GM21576 (cell line): ENCODE measurements around the gene PCBP3.
"Not testable (repeated sequence)": the region's sequence is repeated elsewhere in the genome, so short reads cannot be mapped to it uniquely, and the experiment has no call there.

Experiments used
- ATAC-seq: cut with Tn5 transposase; IDR thresholded peaks from one replicate; pipeline ENCODE4 v1.9.1; 2021; ENCODE audit warnings: mild to moderate bottlenecking, moderate library complexity; ENCODE audit not compliant: unreplicated experiment

The PCBP3 gene

DNA sequence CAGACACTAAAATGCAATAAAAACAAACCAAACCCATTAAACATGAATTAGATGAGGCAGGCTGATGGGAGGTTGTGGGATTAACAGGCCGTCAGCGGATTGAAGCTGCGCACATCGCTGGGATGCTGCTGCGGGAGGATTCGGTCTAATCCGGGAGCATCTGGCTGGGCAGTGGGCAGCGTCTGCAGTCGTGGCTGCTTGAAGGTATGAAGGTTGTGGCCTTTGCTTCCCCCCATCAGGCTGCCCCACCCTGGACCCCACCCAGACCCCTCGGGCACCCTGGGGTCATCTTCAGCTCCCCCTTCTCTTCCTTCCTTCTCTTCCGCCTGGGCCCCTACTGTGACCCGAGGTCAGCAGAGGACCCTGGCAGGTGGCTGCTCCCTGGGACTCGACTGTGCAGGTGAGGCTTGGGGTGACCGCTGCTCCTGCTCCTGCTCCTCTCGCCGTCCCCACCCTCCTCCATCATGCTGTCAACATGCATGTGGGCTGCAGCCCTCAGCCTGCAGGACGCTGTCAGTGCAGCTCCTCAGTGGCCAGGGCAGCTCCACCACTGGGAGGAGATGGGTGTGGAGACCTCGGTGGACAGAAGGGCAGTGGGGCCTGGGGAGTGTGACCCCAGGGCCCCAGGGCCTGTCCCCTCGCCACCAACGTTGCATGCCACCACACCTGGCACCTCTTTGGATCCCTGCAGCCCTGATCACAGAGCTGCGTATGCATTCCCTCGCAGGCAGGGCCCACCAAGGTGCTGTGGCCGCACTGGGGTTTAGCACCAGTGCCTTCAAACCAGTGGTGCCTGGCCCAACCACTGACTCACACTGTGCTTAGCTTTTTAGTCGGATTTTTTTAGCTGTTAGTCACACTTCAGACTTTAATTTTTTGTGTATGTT is 225.8 kb downstream of the PCBP3 start:
- no peak for ATAC-seq

GRCh38 chr21:45870421-45870820 is 226.9 kb downstream of the PCBP3 start:
- no peak for ATAC-seq

DNA sequence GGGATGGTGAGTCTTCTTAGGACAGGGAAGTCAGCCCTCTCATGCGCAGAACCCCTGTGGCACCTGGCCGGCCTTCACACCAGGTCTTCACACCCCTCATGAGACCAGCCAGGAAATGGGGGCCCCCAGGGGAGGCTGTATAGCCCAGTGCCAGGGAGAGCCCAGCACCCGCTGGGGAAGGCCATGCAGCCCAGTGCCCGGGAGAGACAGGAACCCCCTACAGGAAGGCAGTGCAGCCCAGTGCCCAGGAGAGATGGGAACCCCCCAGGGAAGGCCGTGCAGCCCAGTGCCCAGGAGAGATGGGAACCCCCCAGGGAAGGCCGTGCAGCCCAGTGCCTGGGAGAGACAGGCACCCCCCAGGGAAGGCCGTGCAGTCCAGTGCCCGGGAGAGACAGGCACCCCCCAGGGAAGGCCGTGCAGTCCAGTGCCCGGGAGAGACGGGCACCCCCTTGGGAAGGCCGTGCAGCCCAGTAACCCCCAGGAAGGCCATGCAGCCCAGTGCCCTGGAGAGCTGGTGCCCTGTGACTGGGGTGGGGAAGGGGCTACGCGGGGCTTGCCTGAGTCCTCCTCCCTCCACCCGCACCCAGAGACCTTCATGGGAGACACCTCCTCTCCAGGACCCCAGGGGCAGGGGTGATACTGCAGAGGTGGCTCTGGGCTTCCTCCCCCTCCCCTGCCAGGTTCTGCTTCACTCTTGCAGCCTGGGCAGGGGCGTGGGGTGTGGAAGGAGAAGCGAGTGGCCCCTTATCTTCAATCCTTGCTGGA is 227.5 kb downstream of the PCBP3 start:
- ATAC-seq, result no peak

GRCh38 chr21:45871616-45872236 is 228.2 kb downstream of the PCBP3 start:
- no peak for ATAC-seq

- ATAC-seq, result no peak
Observed at GRCh38 chr21:45872471-45872870, 228.9 kb downstream of the PCBP3 start.

DNA sequence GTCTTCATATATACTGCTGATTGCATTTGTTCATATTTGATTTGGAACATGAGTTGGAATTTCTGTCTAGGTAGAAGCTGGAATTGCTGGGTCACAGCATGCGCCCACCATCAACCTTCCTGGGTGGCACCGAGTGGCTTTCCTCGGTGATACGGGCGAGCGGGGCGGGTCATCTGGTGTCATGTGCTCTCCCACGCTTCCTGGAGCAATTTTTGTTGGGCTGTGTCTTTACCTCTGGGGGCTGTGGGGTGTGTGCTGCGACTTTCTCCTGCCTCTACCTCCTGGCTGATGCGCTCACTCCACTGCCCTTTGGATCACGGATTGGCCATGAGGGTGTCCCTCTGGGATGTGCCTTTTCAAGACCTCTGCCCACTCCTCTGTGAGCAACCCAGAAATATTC is 229.4 kb downstream of the PCBP3 start:
- ATAC-seq, result no peak

DNA sequence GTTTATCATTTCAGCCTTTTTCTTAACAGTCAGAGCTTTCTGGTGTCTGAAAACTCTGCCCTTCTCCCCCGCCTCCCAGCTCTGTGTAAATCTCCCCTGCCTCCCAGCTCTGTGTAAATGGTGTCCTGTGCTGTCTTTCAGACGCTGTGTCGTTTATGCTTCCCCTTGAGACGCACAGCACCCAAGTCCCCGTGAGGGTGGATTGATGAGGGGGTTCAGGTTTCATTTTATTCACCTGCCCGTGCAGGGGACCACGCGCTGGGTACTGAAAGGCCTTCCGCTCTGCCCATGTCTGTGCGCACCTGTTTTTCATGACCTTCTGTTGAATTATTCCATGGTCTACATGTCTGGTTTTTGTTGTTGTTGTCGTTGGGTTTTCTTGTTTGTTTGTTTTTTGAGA is 229.9 kb downstream of the PCBP3 start:
- ATAC-seq, result no peak

DNA sequence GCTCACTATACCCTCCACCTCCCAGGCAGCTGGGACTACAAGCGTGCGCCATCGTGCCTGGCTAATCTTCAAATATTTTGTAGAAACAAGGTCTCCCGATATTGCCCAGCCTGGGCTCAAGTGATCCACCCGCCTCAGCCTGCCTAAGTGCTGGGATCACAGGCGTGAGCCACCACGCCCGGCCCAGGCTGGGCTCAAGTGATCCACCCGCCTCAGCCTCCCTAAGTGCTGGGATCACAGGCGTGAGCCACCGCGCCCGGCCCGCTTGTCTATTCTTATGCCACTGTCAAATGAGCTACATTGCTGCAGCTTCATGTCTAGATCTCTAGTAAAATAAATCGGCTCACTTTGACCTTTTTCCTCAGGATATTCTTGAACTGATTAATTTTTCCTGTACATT is 230.3 kb downstream of the PCBP3 start:
- no peak for ATAC-seq

DNA sequence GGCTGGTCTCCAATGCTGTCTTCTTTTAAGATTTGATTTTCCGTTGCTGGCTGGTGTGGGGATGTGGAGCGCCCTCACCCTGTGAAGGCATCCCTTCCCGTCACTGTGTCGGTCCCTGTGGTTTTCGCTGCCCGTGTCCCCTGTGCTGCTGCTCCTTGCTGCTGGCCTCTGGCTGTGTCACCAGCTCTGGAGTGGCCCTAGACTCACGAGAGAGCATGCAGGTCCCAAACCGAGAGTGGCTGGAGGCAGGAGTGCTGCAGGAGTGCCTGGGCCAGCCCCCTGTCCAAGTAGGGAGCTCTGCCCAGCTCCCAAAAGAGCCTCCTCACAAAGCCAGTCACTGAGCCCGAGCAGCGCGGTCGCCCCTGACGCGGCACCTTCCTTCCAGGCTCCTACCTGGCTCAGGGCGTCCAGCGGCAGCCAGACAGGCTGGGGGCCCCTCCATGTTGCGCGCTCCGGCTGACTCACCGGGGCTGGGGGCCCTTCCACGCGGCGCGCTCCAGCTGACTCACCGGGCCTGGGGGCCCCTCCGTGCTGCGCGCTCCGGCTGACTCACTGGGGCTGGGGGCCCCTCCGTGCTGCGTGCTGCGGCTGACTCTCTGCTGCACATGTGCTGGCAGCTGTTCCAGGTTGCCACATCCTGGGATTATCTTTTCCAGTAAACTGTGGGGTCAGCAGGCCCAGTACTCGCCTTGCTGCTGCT is 231.3 kb downstream of the PCBP3 start:
- ATAC-seq, result no peak

DNA sequence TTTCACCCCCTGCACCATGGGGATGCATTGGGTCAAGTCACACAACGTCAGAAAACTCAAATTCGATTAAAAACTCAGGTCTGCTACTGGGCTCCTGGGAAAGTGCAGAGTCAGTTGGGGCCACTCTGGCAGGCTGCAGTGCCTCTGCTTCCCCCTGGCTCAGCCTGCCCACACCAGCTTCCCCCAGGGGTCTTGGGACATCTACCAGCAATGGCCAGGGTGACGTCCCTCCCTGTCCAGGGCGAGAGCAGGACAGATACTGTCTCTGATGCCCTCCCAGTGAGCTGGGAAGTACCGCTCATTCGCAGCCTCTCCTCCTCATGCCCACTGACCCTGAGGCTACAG is 231.9 kb downstream of the PCBP3 start:
- no peak for ATAC-seq

DNA sequence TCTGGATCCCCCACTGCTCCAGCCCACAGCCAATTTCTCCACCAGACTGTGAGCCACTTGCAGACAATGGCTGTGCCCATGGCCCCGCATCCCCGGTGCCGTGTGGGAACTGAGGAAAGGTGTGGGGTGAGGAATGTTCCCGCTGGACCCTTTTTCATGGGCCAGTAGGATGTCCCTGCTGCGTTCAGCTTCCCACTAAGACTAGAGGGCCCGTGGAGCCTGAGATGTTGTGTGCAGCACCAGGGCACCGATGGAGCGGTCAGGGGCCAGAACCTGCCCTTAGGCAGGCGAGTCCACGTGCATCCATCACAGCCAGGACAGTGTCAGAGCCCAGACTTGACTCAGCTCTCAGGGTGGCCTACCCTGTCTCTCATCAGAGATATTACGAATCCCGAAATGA is 232.4 kb downstream of the PCBP3 start:
- ATAC-seq, result no peak

DNA sequence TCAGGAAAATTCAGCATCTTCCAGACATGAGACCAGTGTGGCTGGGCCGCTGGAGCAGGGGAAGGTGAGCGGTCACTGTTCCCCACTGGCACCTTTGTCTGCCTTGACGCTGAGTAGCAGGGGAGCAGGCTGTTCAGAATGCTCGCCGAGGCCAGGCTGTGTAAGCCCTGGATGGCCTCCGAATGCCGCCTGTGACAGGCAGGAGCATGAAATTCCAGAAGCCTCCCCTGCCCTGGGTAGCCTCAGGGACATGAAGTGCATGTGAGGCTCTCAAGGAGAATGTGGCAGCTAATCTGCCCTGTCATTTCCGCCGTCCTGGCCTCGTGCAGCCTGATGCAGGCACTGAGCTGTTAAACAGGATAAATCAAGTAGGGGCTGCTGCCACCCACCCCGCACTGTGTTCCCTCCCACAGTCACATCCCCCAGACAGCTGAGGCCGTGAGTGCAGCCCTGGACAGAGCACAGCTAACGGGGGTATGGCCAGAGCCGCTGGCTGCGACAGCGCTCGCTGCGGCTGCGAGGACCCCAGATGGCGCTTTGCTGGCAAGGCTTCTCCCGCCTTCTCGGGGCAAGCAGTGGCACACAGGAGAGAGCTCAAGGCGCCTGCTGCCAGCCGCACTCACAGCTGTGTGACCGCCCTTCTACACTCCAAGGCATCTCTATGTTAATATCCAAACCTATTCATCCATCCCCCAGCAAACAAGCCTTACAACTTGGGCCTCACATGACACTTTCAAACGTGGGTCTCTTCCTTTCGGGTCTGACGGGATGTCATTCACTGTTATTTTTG is 233.1 kb downstream of the PCBP3 start:
- ATAC-seq, result no peak

- ATAC-seq, result no peak
Observed at GRCh38 chr21:45877171-45877438, 233.6 kb downstream of the PCBP3 start.

- ATAC-seq, result no peak
Observed at GRCh38 chr21:45877821-45878469, 234.4 kb downstream of the PCBP3 start.

DNA sequence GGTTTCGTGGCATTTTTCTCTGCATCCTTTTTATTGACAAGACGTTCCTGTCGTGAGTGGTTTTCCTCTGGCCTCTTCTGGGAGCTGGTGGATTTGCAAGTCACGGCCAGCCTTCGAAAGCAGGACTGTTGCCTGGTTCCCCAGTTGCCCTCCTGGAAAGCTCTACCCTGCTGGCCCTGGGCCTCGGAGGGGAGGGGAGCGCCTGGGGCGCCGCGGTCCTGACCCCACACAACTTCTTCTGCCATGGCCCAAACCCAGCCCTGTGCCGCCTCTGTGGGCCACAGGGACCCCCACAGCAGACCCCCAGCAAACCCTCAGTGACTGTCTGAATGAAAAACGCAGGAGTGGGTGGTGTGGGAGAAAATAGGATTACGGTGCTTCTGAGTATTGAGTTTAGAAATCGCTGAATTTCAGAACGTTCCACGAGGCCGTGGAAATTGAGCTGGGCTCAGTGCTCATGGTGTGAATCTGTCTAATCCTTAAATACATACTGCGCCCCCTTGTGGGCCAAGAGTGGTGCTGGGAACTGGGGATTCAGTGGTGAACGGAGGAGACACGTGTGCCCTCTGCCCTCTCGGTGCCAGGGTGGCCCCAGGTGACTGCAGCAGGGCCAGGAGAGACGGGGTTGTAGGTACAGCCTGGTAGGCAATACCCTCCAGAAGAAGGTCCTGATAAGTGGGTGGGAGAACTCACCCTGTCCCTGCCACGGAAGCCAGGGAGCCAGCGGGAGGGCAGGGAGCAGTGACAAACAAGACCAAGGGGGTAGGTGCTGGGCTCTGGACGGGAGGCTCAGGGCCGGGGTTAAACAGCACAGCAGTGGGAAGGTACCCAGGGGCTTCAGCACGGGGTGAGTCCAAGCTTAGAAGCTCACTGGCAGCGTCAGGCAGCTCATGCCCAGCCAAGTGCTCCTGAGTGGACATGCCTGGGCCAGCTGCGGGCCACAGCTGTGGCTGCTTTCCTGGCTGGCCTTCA is 236.9 kb downstream of the PCBP3 start:
- ATAC-seq, result no peak

DNA sequence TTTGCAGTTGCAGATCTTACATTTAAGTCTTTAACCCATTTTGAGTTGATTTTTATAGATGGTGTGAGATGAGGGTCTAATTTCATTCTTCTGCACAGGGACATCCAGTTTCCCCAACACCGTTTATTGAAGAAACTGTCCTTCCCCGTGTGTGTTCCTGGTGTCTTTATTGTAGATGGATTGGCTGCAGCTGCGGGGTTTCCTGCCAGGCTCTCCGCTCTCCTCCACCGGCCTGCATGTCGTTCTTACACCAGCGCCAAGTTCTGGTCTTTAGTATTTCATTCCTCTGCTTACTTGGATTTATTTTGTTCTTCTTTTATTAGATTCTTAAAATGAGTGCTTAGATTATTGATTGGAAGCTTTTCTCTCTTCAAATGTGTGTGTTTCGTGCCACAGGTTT is 239.1 kb downstream of the PCBP3 start:
- ATAC-seq, result no peak

- no peak for ATAC-seq
Observed at GRCh38 chr21:45883090-45883489, 239.6 kb downstream of the PCBP3 start.

GRCh38 chr21:45885597-45885929 is 242.0 kb downstream of the PCBP3 start:
- ATAC-seq, result no peak

DNA sequence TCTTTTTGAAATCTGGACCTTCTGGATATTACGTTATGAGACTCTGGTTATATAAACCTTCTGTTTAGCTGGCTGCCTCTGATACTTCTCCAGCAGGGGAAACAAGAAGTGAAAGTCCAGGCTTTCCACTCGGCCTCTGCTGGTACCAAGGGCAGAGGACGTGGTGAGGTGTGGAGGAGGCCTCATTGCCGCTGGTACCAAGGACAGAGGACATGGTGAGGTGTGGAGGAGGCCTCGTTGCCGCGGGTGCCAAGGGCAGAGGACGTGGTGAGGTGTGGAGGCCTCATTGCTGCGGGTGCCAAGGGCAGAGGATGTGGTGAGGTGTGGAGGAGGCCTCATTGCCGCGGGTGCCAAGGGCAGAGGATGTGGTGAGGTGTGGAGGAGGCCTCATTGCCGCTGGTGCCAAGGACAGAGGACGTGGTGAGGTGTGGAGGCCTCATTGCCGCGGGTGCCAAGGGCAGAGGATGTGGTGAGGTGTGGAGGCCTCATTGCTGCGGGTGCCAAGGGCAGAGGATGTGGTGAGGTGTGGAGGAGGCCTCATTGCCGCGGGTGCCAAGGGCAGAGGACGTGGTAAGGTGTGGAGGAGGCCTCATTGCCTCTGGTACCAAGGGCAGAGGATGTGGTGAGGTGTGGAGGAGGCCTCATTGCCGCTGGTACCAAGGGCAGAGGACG is 242.5 kb downstream of the PCBP3 start:
- not testable (repeated sequence) for ATAC-seq
